ENCODE measurements around the gene NOS1.
"Not testable (repeated sequence)": the region's sequence is repeated elsewhere in the genome, so short reads cannot be mapped to it uniquely, and the experiment has no call there.

The NOS1 gene

GRCh38 chr12:117241697-117242096, 119.7 kb downstream of the NOS1 start:
- no peak for DNase-seq

- no peak for DNase-seq
Observed at GRCh38 chr12:117240081-117240755, 121.2 kb downstream of the NOS1 start.

GRCh38 chr12:117236456-117237001, 124.9 kb downstream of the NOS1 start:
- peak; percentile 22 for DNase-seq

GRCh38 chr12:117235261-117235660, 126.2 kb downstream of the NOS1 start:
- DNase-seq, result no peak

GRCh38 chr12:117234441-117234840, 127.0 kb downstream of the NOS1 start:
- no peak for DNase-seq

- DNase-seq, result no peak
Observed at GRCh38 chr12:117231750-117232149, 129.7 kb downstream of the NOS1 start.

GRCh38 chr12:117228239-117228638, 133.2 kb downstream of the NOS1 start:
- DNase-seq, result no peak

- DNase-seq, result no peak
Observed at GRCh38 chr12:117227000-117227653, 134.3 kb downstream of the NOS1 start.

GRCh38 chr12:117226505-117226904, 134.9 kb downstream of the NOS1 start:
- DNase-seq, result no peak

GRCh38 chr12:117225179-117225578, 136.2 kb downstream of the NOS1 start:
- DNase-seq, result no peak

GRCh38 chr12:117220947-117221346, 140.5 kb downstream of the NOS1 start:
- DNase-seq, result not testable (repeated sequence)

- no peak for DNase-seq
Observed at GRCh38 chr12:117218149-117218548, 143.3 kb downstream of the NOS1 start.

GRCh38 chr12:117216686-117217085, 144.7 kb downstream of the NOS1 start:
- DNase-seq, result no peak

- no peak for DNase-seq
Observed at GRCh38 chr12:117214797-117215196, 146.6 kb downstream of the NOS1 start.

- DNase-seq, result no peak
Observed at GRCh38 chr12:117213295-117213808, 148.1 kb downstream of the NOS1 start.

GRCh38 chr12:117212563-117213190, 148.7 kb downstream of the NOS1 start:
- peak; percentile 31 for DNase-seq

- DNase-seq, result no peak
Observed at GRCh38 chr12:117210266-117210918, 151.0 kb downstream of the NOS1 start.

- no peak for DNase-seq
Observed at GRCh38 chr12:117209626-117210025, 151.8 kb downstream of the NOS1 start.

- DNase-seq, result no peak
Observed at GRCh38 chr12:117208811-117209455, 152.5 kb downstream of the NOS1 start.

- no peak for DNase-seq
Observed at GRCh38 chr12:117208206-117208605, 153.2 kb downstream of the NOS1 start.

- no peak for DNase-seq
Observed at GRCh38 chr12:117207675-117208074, 153.8 kb downstream of the NOS1 start.

GRCh38 chr12:117202556-117202955, 158.9 kb downstream of the NOS1 start:
- no peak for DNase-seq

GRCh38 chr12:117202033-117202432, 159.4 kb downstream of the NOS1 start:
- DNase-seq, result no peak
